Caki2 (cell line): ENCODE data around the gene CDH9. TPM values are rescaled to one million over a fixed set of nuclear protein-coding genes. Genes with fewer than 3 reads are reported as not detected.

Experiments
- DNase-seq: peaks from one replicate; pipeline ENCODE4 v3.0.0-alpha.2; 2015; ENCODE audit warnings: low read depth
- in situ Hi-C: cut with HindIII; loops from 2 replicates; pipeline ENCODE4 v1.10.0; 2016; ENCODE audit warnings: low sequenced_read_pairs, low pct_unique_long_range_greater_than_20kb, mixed read lengths
- total RNA-seq: library from RNA; depleted of rRNA; stranded (reverse); fragments of >200 nt; shearing (Covaris generic); gene quantifications from 2 replicates; pipeline ENCODE4 v1.2.3, GENCODE V29; 2014; ENCODE audit warnings: low replicate concordance; rRNA removed

The CDH9 gene
- not detected in 2 replicates for total RNA-seq

GRCh38 chr5:27038476-27038875 is at the start of gene CDH9:
CDH9 (minus strand) TSS chr5:27038586; CDS start chr5:26988333, 50,253 bp downstream.
- in situ Hi-C loops, result no loop called here
- DNase-seq, result no peak

- in situ Hi-C loops, result no loop called here
- DNase-seq, result no peak
Measured at GRCh38 chr5:27087747-27088146, 49.4 kb upstream of the CDH9 start.

GRCh38 chr5:27083449-27084415 is 45.3 kb upstream of the CDH9 start:
- in situ Hi-C loops, result no loop called here

GRCh38 chr5:27080147-27080546 is 41.8 kb upstream of the CDH9 start:
- in situ Hi-C loops, result no loop called here
- DNase-seq, result no peak

More at GRCh38 chr5:27083449-27084415, 45.3 kb upstream of the CDH9 start:
- no peak for DNase-seq

GRCh38 chr5:27062451-27062850 is 24.1 kb upstream of the CDH9 start:
- in situ Hi-C loops, result no loop called here
- DNase-seq, result no peak

- in situ Hi-C loops, result no loop called here
- DNase-seq, result no peak
Measured at GRCh38 chr5:27048510-27048909, 10.1 kb upstream of the CDH9 start.

- DNase-seq, result no peak
- in situ Hi-C loops, result no loop called here
Measured at GRCh38 chr5:27041372-27041771, 3.0 kb upstream of the CDH9 start.

- no peak for DNase-seq
- in situ Hi-C loops, result no loop called here
Measured at GRCh38 chr5:27034565-27034964, 3.8 kb downstream of the CDH9 start.

- in situ Hi-C loops, result no loop called here
- DNase-seq, result no peak
Measured at GRCh38 chr5:27026801-27027200, 11.6 kb downstream of the CDH9 start.

GRCh38 chr5:27026063-27026462 is 12.3 kb downstream of the CDH9 start:
- in situ Hi-C loops, result no loop called here

GRCh38 chr5:27021471-27021870 is 16.9 kb downstream of the CDH9 start:
- in situ Hi-C loops, result no loop called here

More at GRCh38 chr5:27026063-27026462, 12.3 kb downstream of the CDH9 start:
- DNase-seq, result no peak

GRCh38 chr5:27020973-27021372 is 17.4 kb downstream of the CDH9 start:
- in situ Hi-C loops, result no loop called here
- peak; percentile 3 for DNase-seq

More at GRCh38 chr5:27021471-27021870, 16.9 kb downstream of the CDH9 start:
- no peak for DNase-seq

GRCh38 chr5:27015758-27016157 is 22.6 kb downstream of the CDH9 start:
- DNase-seq, result no peak
- in situ Hi-C loops, result no loop called here

- no peak for DNase-seq
- in situ Hi-C loops, result no loop called here
Measured at GRCh38 chr5:27011274-27011673, 27.1 kb downstream of the CDH9 start.

- in situ Hi-C loops, result no loop called here
- no peak for DNase-seq
Measured at GRCh38 chr5:27010646-27011045, 27.7 kb downstream of the CDH9 start.

- in situ Hi-C loops, result no loop called here
- DNase-seq, result no peak
Measured at GRCh38 chr5:27009540-27009915, 28.9 kb downstream of the CDH9 start.

GRCh38 chr5:27008604-27009539 is 29.5 kb downstream of the CDH9 start:
- DNase-seq, result no peak
- in situ Hi-C loops, result no loop called here

- DNase-seq, result no peak
- in situ Hi-C loops, result no loop called here
Measured at GRCh38 chr5:27007121-27007520, 31.3 kb downstream of the CDH9 start.

GRCh38 chr5:26986985-26987384 is 51.4 kb downstream of the CDH9 start:
- in situ Hi-C loops, result no loop called here
- DNase-seq, result no peak
